Left kidney (tissue), 8 donors: ENCODE measurements around the gene FFAR1. TPM values are rescaled to one million over a fixed set of nuclear protein-coding genes. Genes with fewer than 3 reads are reported as not detected.
A peak's percentile ranks its signal among the peaks of the same experiment; 100 is the strongest.

Experiments used
- DNase-seq: peaks from one replicate; pipeline ENCODE4 v3.0.0-alpha.2; 2013
- long read RNA-seq, 8 donors: transcript quantifications; one replicate each; lab custom pipeline, GENCODE V29; 2026
- polyA plus RNA-seq: library from polyadenylated mRNA; unstranded; fragments of 120-200 nt; gene quantifications from one replicate; pipeline ENCODE4 v1.2.1, GENCODE V29; 2013; ENCODE audit not compliant: insufficient read length

The FFAR1 gene, protein sequence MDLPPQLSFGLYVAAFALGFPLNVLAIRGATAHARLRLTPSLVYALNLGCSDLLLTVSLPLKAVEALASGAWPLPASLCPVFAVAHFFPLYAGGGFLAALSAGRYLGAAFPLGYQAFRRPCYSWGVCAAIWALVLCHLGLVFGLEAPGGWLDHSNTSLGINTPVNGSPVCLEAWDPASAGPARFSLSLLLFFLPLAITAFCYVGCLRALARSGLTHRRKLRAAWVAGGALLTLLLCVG (N-terminal part only)
- polyA plus RNA-seq = 0.33 TPM
- long read RNA-seq, donor 1 = 0 reads
- long read RNA-seq, donor 2 = 0 reads
- long read RNA-seq, donor 3, partial matches to known transcripts = 0 of 1 reads
- long read RNA-seq, donor 3, other reads (novel, unspliced or antisense) = 0 of 1 reads
- long read RNA-seq, donor 4 = 0 reads
- long read RNA-seq, donor 5, partial matches to known transcripts = 0 of 1 reads
- long read RNA-seq, donor 5, other reads (novel, unspliced or antisense) = 0 of 1 reads
- long read RNA-seq, donor 6, partial matches to known transcripts = 0 of 1 reads
- long read RNA-seq, donor 6, other reads (novel, unspliced or antisense) = 0 of 1 reads
- long read RNA-seq, donor 7, partial matches to known transcripts = 0 of 1 reads
- long read RNA-seq, donor 7, other reads (novel, unspliced or antisense) = 0 of 1 reads
- long read RNA-seq, donor 8, partial matches to known transcripts = 0 of 1 reads
- long read RNA-seq, donor 8, other reads (novel, unspliced or antisense) = 0 of 1 reads

DNA sequence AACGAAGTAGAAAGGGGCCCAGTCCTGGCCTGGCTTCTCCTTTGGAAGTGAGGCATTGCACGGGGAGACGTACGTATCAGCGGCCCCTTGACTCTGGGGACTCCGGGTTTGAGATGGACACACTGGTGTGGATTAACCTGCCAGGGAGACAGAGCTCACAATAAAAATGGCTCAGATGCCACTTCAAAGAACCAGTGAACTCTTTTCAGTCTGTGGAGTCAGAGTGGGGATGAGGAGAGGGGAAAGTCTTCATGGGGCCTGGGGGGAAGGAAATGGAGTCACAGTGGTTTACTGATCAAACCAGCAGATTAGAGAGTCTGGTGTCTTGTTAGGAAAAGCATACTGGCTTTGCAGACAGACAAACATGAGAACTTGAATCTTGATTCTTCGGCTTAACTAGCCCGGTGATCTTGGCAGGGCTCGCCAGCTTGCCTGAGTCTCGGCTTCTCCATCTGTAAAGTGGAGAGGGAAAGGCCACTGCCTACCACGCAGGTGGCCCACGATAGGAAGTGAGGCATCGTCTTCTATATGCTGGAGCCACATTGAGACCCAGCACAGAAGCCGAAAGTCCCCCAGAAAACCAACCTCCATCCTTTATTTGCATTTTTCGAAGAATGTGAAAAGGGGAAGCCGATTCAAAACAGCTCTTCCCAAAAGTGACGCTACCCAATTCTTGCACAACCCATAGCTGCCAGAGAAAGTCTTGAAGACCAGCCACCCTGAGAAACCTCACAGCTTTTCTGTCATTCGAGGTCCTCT lies at the start of gene FFAR1:
Gene FFAR1 (plus strand): TSS at position 732 of the 759 bp plus-strand sequence. CDS start 3,650 bp downstream, outside the sequence.
- no peak for DNase-seq

DNA sequence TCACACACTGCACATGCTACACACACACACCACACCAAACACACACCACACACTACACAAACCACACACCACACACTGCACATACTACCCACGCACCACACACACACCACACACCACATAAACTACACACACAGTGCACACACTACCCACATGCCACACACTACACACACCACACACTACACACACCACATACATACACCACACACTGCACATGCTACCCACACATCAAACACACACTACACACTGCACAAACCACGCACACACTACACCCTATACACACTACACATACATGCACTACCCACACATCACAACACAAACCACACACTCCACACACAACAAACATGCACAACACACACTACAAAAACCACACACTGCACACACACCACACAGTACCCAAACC lies 49.8 kb upstream of the FFAR1 start:
- no peak for DNase-seq

DNA sequence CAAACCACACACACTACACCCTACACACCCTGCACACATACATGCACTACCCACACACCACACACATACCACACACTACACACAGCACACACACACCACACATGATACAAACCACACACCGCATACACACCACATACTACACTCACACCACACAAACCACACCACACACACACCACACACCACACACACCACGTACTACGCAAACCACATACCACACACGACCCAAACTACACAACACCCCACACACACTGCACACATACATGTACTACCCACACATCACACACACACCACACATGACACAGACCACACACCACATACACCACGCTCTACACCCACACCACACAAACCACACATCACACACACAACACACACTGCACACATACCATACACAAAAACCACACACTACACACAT lies 49.1 kb upstream of the FFAR1 start:
- DNase-seq = no peak

DNA sequence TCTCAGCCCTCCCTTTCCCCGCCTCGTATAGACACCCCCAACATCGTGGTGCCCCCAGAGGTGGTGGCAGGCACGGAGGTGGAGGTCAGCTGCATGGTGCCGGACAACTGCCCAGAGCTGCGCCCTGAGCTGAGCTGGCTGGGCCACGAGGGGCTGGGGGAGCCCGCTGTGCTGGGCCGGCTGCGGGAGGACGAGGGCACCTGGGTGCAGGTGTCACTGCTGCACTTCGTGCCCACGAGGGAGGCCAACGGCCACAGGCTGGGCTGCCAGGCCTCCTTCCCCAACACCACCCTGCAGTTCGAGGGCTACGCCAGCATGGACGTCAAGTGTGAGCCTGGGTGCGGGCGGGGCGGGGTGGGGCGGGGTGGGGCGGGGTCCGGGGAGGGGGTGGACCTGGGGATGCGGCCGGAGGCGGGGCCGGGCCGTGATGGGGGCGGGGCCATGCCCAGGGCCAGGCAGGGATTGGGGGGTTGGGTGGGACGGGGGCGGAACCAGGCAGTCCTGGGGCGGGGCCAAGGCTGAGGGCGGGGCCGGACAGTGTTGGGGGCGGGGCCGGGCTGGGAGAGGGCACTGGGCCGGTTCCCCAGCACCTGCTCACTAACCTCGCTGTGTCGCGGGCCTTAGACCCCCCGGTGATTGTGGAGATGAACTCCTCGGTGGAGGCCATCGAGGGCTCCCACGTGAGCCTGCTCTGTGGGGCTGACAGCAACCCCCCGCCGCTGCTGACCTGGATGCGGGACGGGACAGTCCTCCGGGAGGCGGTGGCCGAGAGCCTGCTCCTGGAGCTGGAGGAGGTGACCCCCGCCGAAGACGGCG lies 48.0 kb upstream of the FFAR1 start:
- no peak for DNase-seq

DNA sequence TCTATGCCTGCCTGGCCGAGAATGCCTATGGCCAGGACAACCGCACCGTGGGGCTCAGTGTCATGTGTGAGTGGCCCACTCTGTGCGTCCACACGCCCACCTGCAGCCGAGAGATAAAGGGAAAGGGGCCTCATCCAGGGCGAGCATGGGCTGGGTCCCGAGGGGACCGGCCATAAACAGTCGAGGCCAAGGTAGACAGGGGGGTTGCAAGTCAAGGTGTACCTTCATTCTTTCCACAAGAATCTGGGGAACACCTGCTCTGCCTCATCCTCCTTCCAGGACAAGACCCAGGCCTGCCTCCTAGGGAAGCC lies 47.4 kb upstream of the FFAR1 start:
- DNase-seq = no peak

DNA sequence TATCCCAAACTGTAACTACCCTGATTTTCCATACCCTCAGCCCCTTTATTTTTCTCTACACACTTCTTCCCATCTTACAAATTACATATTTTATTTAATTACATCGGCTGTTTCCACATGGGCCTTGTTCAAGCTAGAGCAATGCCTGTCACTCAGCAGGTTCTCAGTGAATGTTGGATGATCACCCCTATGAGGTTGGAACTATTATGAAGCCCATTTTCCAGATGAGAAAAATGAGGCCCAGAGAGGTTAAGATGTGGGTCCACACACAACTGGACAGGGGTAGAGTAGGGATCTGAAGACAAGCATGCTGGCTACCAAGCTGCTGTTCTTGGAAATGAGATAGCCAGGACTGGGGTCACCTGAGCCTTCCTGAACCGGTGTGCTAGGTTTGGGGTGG lies 45.7 kb upstream of the FFAR1 start:
- no peak for DNase-seq

DNA sequence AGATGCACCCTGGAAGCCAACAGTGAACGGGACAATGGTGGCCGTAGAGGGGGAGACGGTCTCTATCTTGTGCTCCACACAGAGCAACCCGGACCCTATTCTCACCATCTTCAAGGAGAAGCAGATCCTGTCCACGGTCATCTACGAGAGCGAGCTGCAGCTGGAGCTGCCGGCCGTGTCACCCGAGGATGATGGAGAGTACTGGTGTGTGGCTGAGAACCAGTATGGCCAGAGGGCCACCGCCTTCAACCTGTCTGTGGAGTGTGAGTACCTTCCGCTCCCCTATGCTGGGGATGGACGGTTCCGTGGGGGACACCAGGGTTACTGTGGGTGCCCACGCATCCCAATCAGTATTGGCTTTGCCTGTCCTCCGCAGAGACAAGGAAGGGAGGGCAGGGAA lies 45.3 kb upstream of the FFAR1 start:
- DNase-seq = no peak

DNA sequence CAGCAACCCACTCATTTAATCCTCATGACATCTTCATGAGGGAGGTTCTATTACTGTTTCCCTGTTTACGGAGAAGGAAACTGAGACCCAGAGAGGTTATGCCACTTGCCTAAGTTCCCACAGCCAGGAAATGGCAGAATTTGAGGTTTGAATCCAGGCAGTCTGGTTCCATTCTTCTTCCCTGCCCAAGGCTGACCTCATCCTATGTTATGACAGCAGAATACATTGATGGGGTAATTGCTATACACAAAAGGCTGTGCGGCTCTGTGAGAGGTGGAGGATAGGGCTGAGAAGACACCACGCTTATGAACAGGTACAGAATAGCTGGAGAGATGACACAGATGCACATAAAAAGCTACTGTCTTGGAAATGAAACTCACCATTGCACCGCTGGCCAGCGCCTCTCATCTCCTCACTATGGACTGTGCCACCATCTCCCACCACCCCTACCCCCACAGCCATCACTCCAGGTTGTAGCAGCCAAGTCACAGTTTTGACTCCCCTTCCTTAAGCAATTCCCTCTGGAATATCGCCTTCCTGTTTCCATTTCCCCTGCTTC lies 44.3 kb upstream of the FFAR1 start:
- no peak for DNase-seq

DNA sequence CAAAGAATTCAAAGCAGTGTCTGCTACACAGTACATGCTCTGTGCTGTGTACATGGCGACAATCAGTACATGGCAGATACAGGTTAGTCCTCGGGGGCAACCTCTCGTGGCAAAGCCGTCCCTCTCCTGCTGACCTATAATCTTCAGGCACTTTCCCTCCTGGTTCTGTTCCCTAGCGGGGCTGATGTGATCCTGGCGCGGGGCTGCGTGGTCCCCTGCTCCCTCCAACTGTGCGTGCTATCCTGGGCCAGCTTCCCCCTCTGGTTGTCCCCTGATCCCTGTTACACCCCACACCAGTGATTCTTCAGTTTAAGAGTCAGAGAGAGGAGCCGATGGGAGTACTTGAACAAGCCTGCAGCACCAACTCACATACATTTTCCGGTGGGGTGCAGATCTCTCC lies 43.7 kb upstream of the FFAR1 start:
- no peak for DNase-seq

DNA sequence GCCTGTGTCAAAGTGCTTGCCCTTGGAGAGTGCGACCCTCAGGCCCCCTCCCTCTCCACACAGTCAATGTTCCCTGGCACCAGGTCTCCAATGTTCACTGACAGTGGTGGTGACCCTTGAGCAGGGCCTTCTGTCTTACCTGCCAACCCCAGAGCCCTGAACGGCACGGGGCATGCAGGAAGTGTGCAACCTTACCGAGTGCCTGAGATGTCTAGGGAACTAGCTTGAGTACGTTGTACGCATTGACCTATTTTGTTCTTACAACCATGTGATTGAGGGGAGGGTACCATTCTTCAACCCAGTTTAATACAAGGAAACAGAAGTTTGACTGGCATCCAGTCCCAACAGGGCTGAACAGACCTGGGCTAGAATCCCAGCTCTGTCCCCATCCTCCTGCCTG lies 42.5 kb upstream of the FFAR1 start:
- DNase-seq = no peak

DNA sequence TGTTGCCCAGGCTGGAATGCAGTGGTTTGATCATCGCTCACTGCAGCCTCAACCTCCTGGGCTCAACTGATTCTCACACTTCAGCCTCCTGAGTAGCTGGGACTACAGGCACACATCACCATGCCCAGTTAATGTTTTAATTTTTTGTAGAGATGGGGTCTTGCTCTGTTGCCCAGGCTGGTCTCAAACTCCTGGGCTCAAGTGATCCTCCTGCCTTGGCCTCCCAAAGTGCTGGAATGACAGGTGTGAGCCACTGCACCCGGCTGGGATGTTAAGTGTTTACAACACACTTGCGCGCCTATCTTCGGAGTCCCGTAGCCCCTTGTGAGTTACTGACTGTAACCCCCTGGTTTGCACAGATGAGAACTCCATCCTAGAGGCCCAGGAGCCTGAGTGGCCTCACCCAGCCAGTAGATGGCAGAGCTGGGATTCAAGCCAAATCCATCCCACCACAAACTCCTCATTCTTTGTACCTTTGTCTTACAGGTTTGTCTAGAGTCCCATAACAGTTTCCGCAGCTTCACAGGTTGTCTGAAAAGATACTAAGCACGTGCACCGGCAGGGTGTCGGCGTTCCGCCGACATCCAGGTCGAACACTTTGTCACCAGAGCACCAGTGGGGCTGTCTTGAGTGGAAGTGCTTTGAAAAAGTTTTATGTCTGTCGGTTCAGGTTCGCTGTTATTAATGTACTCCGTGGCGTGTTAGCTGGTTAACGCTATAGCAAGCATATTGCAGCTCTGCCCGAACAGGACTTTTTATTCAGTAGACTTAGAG lies 41.0 kb upstream of the FFAR1 start:
- no peak for DNase-seq

DNA sequence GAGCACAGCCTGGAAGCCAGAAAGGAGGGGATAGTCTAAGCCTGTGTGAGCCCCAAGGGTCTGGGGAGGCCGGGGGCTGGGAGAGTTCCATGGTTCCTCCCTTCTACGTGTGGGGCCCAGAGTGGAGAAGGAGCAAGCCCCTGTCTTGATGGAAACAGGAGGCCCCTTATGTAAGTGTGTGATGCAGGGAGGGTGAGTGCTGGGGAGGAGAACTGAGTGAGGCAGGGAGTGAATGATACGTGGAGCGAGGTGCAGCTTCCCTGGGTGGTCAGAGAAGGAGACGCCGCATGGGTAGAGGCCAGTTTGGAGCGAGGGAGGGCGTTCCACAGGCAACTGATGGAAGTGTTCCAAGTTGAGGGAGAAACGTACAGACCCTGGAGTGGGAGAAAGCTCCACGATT lies 39.8 kb upstream of the FFAR1 start:
- no peak for DNase-seq

DNA sequence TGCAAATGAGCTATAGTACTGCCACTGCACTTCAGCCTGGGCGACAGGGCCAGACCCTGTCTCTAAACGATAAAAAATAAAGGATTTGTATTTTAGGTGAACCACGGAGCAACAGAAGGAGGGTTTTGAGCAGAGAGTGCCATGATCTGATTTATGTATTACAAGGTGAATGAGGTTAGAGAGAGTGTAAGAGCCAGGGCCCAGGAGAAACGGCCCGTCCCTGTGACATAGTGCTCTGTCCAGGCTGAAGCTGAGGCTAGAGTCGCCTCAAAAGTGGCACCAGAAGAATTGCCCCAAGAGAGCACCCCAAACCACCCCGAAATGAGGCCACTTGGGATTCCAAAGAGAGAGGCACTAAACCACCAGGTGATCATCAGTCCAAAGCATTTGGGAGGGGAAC lies 38.8 kb upstream of the FFAR1 start:
- no peak for DNase-seq

DNA sequence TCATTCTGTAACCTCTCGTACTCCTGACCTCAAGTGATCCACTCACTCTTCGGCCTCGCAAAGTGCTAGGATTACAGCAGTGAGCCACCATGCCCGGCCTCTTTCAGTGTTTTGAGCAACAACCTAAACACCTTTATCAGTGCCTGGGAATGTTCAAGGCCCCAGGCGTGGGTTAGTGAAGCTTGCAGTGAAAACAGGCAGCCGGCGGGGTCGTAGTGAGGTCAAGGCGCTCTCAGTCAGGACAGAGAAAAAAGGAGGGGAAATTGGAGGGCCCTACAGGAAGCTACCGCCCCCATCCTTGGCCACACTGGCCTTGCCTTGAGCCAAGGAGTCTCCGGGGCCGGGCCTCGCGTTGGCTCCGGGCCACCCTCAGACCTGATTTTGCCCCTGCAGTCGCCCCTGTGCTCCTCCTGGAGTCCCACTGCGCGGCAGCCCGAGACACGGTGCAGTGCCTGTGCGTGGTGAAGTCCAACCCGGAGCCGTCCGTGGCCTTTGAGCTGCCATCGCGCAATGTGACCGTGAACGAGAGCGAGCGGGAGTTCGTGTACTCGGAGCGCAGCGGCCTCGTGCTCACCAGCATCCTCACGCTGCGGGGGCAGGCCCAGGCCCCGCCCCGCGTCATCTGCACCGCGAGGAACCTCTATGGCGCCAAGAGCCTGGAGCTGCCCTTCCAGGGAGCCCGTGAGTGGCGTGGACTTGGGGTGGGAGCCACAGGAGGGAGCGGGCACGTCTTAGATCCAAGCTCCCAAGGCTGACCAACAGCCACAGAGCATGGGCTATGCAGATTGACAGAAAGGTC lies 38.0 kb upstream of the FFAR1 start:
- DNase-seq = peak; percentile 80

DNA sequence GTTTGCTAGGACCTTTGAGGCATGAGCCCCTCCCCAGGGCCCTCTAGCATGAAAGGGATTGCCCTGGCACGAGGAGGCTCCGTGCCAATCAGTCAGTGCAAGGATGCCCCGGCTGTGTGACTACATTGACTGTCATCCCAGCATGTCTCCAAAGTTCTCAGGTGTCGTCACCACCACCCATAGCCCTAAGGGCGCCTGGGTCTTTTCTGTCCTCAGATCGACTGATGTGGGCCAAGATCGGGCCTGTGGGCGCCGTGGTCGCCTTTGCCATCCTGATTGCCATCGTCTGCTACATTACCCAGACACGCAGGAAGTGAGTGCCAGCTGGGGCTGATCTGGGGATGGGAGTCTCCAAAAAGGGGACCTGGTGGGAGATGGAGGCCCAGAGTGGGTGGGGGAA lies 37.4 kb upstream of the FFAR1 start:
- DNase-seq = no peak

DNA sequence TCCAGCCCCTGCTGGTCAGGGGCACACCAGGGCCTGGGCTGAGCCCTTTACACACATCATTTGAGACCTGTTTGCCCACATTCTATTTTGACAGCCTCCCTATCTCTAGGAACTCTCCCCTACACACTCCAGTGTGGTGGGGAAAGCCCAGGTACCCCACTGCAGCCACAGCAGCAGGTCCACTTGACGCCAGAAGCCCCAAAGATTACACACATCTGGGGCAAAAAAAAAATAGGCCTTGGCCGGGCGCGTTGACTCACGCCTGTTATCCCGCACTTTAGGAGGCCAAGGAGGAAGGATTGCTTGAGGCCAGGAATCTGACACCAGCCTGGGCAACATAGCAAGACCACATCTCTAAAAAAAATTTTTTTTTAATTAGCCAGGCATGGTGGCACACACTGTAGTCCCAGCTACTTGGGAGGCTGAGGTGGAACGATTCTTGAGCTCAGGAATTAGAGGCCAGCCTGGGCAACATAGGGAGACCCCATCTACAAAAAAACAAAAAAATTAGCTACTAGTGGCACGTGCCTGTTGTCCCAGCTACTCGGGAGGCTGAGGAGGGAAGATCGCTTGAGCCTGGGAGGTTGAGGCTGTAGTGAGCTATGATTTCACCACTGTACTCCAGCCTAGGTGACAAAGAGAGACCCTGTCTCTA lies 36.8 kb upstream of the FFAR1 start:
- DNase-seq = no peak

DNA sequence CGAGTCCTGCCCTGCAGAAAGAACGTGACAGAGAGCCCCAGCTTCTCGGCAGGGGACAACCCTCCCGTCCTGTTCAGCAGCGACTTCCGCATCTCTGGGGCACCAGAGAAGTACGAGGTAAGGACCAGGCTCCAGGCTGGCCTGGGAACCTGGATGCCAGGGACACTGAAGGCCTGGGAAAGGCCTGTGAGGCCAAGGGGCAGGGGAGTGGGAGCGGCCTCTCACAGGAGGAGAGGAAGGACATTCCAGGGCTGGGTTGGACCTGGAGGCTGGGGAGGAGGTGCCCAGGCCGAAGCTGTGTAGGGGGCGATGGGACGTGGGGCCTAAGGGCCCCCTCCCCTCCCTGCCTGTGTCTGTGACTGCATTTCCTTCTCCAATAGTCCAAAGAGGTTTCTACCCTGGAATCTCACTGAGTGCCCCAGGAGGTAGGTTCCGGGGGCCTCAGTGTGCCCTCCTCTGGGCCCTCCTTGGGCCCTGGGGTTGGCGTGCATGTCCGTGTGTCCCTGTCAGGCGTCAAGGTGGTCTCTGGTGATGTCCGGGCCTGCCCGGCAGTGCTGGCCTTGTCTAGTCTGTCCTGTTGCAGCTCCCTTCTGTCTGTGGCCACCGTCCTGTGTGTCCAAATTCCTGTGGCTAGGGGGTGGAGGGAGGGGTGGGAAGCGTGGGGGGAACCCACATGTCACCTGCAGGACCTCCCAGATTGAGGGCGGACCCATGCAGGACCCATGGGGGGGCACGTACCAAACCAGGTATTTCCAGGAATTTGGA lies 35.6 kb upstream of the FFAR1 start:
- DNase-seq = no peak

DNA sequence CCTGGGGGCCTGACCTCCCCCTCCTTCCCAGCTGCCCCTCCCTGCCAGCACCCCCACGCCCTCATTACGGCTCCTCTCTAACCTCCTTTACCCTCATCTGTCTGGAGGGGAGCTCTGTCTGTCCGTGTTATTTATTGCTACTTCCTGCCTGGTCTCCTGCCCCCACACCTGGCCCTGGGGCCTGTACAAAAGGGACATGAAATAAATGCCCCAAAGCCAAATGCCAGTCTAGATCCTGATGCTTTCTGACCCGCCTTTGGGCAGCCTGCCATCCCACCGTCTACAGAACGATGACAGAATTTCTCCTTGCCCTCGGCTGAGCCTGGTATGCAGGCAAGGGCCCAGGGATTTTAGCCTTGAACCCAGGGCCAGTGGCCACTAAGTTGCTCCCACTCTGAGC lies 34.1 kb upstream of the FFAR1 start:
- DNase-seq = no peak

DNA sequence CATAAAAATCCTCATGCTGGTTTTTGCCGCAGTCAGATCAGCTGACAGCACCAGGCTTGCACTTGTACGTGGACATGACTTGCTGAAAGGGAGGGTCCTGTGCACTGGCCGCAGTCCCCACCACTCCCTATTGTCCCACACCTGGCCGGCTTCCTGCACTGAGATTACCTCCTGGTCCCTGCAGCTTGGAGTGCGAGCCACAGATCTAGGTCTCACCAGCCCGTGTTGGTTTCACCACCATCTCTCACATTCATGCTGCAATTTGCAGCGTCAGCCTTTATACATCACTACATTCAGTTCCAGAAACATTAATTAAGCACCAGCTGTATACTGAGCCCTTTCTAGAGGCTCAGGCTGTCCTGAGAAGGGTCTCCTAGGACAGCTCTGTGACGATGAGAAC lies 33.7 kb upstream of the FFAR1 start:
- no peak for DNase-seq
